H9 (cell line): Measurements from ENCODE around the gene TMEM91. TPM values are rescaled to one million over a fixed set of nuclear protein-coding genes. Genes with fewer than 3 reads are reported as not detected.

ENCODE experiments used
- DNase-seq: peaks from one replicate; pipeline ENCODE4 v3.0.0-alpha.2; 2017
- H2AFZ ChIP-seq: one replicate; pipeline ENCODE4 v1.6.1; 2013; ENCODE audit warnings: mild to moderate bottlenecking, low read length, control low read depth, moderate library complexity
- H2AK5ac ChIP-seq: 2 replicates; pipeline ENCODE4 v1.6.1; 2013; ENCODE audit warnings: low read length, control low read depth, mixed read lengths; ENCODE audit not compliant: insufficient read length
- H2BK120ac ChIP-seq: one replicate; pipeline ENCODE4 v1.6.1; 2013; ENCODE audit warnings: low read depth, mild to moderate bottlenecking, low read length, control low read depth, inconsistent platforms; ENCODE audit not compliant: poor library complexity, severe bottlenecking
- H2BK12ac ChIP-seq: 2 replicates; pipeline ENCODE4 v1.6.1; 2013; ENCODE audit warnings: low read length, control low read depth, mixed read lengths, low read depth; ENCODE audit not compliant: insufficient read length
- H2BK15ac ChIP-seq: 2 replicates; pipeline ENCODE4 v1.6.1; 2013; ENCODE audit warnings: low read depth, low read length, control low read depth
- H2BK20ac ChIP-seq: one replicate; pipeline ENCODE4 v1.6.1; 2013; ENCODE audit warnings: low read depth, mild to moderate bottlenecking, low read length, control low read depth, inconsistent platforms; ENCODE audit not compliant: poor library complexity, severe bottlenecking
- H2BK5ac ChIP-seq: 2 replicates; pipeline ENCODE4 v1.6.1; 2013; ENCODE audit warnings: low read length, control low read depth, mixed read lengths; ENCODE audit not compliant: insufficient read length
- H3K14ac ChIP-seq: 2 replicates; pipeline ENCODE4 v1.6.1; 2013; ENCODE audit warnings: low read length, control low read depth; ENCODE audit not compliant: insufficient read depth
- H3K18ac ChIP-seq: 2 replicates; pipeline ENCODE4 v1.6.1; 2013; ENCODE audit warnings: low read depth, mild to moderate bottlenecking, mixed read lengths, low read length, control low read depth; ENCODE audit not compliant: insufficient read length
- H3K23ac ChIP-seq: 2 replicates; pipeline ENCODE4 v1.6.1; 2013; ENCODE audit warnings: low read length, control low read depth, mixed read lengths, low read depth; ENCODE audit not compliant: insufficient read length
- H3K23me2 ChIP-seq: 2 replicates; pipeline ENCODE4 v1.6.1; 2013; ENCODE audit warnings: low read depth, mild to moderate bottlenecking, mixed read lengths, low read length, control low read depth; ENCODE audit not compliant: insufficient read length, poor library complexity, severe bottlenecking
- H3K27ac ChIP-seq: 2 replicates; pipeline ENCODE4 v1.5.1; 2013; ENCODE audit warnings: low read length, control low read depth, mixed read lengths, low read depth; ENCODE audit not compliant: insufficient read length
- H3K27me3 ChIP-seq: 2 replicates; pipeline ENCODE4 v1.6.1; 2013; ENCODE audit warnings: low read length, control low read depth, inconsistent platforms; ENCODE audit not compliant: insufficient read depth
- H3K4ac ChIP-seq: 2 replicates; pipeline ENCODE4 v1.6.1; 2013; ENCODE audit warnings: low read depth, mild to moderate bottlenecking, control low read depth, inconsistent platforms, low read length, moderate library complexity
- H3K4me1 ChIP-seq: 2 replicates; pipeline ENCODE4 v1.6.1; 2013; ENCODE audit warnings: low read length, control low read depth, inconsistent platforms; ENCODE audit not compliant: insufficient read depth
- H3K4me2 ChIP-seq: 2 replicates; pipeline ENCODE4 v1.6.1; 2013; ENCODE audit warnings: low read length, control low read depth, mixed read lengths; ENCODE audit not compliant: insufficient read length, insufficient read depth
- H3K56ac ChIP-seq: 2 replicates; pipeline ENCODE4 v1.6.1; 2013; ENCODE audit warnings: low read depth, mild to moderate bottlenecking, mixed read lengths, low read length, control low read depth; ENCODE audit not compliant: insufficient read length
- H3K79me1 ChIP-seq: 2 replicates; pipeline ENCODE4 v1.6.1; 2013; ENCODE audit warnings: low read depth, mild to moderate bottlenecking, moderate library complexity, low read length, control low read depth, inconsistent platforms; ENCODE audit not compliant: insufficient read depth, poor library complexity, severe bottlenecking
- H3K79me2 ChIP-seq: 2 replicates; pipeline ENCODE4 v1.6.1; 2013; ENCODE audit warnings: low read length, control low read depth, inconsistent platforms; ENCODE audit not compliant: insufficient read depth
- H3K9ac ChIP-seq: 2 replicates; pipeline ENCODE4 v1.6.1; 2013; ENCODE audit warnings: low read length, control low read depth, mixed read lengths; ENCODE audit not compliant: insufficient read length; ENCODE audit errors: extremely low read depth
- H3K9me3 ChIP-seq: one replicate; pipeline ENCODE4 v1.6.1; 2013; ENCODE audit warnings: low read depth, low read length, inconsistent platforms; ENCODE audit not compliant: control insufficient read depth
- H3T11ph ChIP-seq: one replicate; pipeline ENCODE4 v1.6.1; 2013; ENCODE audit warnings: mild to moderate bottlenecking, low read length, control low read depth, inconsistent platforms
- H4K20me1 ChIP-seq: one replicate; pipeline ENCODE4 v1.6.1; 2013; ENCODE audit not compliant: control insufficient read depth, insufficient read length, insufficient read depth
- H4K5ac ChIP-seq: 2 replicates; pipeline ENCODE4 v1.6.1; 2013; ENCODE audit warnings: low read depth, mild to moderate bottlenecking, mixed read lengths, low read length, control low read depth; ENCODE audit not compliant: insufficient read length
- H4K8ac ChIP-seq: replicated peaks from 2 replicates; pipeline ENCODE4 v1.6.1; 2013; ENCODE audit warnings: low read length, control low read depth, mixed read lengths, low read depth; ENCODE audit not compliant: insufficient read length
- H4K91ac ChIP-seq: 2 replicates; pipeline ENCODE4 v1.6.1; 2013; ENCODE audit warnings: low read depth, mild to moderate bottlenecking, moderate library complexity, mixed read lengths, low read length, control low read depth; ENCODE audit not compliant: insufficient read length
- H3K27ac Mint-ChIP-seq, 3 experiments: 2 replicates in 2 of 3; 3 replicates in 1 of 3; pipeline ENCODE4 v1.8.0; 2020 to 2021; ENCODE audit warnings: mixed read lengths in 3 of 3, mild to moderate bottlenecking in 1 of 3, moderate library complexity in 1 of 3
- H3K27me3 Mint-ChIP-seq: 2 replicates; pipeline ENCODE4 v1.8.0; 2021; ENCODE audit warnings: low read depth, mild to moderate bottlenecking, moderate library complexity, mixed read lengths
- H3K36me3 Mint-ChIP-seq, 3 experiments: 2 replicates in 2 of 3; 3 replicates in 1 of 3; pipeline ENCODE4 v1.8.0; 2020 to 2021; ENCODE audit warnings: low read depth in 3 of 3, mixed read lengths in 3 of 3; ENCODE audit not compliant: insufficient read depth in 1 of 3
- H3K4me1 Mint-ChIP-seq, 2 experiments: 2 replicates each; pipeline ENCODE4 v1.8.0; 2020; ENCODE audit warnings: mixed read lengths in 2 of 2
- H3K4me3 Mint-ChIP-seq, 2 experiments: 2 replicates in 1 of 2; 3 replicates in 1 of 2; pipeline ENCODE4 v1.8.0; 2020 to 2021; ENCODE audit warnings: mild to moderate bottlenecking in 2 of 2, mixed read lengths in 2 of 2, moderate library complexity in 1 of 2
- H3K9me3 Mint-ChIP-seq, 2 experiments: 2 replicates in 1 of 2; 3 replicates in 1 of 2; pipeline ENCODE4 v1.8.0; 2020; ENCODE audit warnings: mild to moderate bottlenecking in 2 of 2, mixed read lengths in 2 of 2, moderate library complexity in 1 of 2
- WGBS: extraction: QIAGEN DNeasy Blood & Tissue Kit; methylation state at CpG from one replicate; pipeline ENCODE4 v1.1.7; 2013; ENCODE audit warnings: missing lambda C conversion rate, low lambda C conversion rate, mixed read lengths; ENCODE audit not compliant: insufficient read length; ENCODE audit errors: extremely low coverage; 5-methylcytosine and 5-hydroxymethylcytosine counted together
- total RNA-seq: library from RNA; stranded (reverse); gene quantifications from 2 replicates; pipeline ENCODE4 v1.2.1, GENCODE V29; 2021
- TF ChIP-seq, protein P1 (sequence below): fragments of 200-600 bp; sonication (generic); conservative IDR thresholded peaks from 3 replicates; pipeline ENCODE4 v1.8.0; 2021; ENCODE audit warnings: antibody characterized with exemption, mild to moderate bottlenecking

The TMEM91 gene
- total RNA-seq, 1 experiment from 2014 or later, result 5.7 TPM

DNA sequence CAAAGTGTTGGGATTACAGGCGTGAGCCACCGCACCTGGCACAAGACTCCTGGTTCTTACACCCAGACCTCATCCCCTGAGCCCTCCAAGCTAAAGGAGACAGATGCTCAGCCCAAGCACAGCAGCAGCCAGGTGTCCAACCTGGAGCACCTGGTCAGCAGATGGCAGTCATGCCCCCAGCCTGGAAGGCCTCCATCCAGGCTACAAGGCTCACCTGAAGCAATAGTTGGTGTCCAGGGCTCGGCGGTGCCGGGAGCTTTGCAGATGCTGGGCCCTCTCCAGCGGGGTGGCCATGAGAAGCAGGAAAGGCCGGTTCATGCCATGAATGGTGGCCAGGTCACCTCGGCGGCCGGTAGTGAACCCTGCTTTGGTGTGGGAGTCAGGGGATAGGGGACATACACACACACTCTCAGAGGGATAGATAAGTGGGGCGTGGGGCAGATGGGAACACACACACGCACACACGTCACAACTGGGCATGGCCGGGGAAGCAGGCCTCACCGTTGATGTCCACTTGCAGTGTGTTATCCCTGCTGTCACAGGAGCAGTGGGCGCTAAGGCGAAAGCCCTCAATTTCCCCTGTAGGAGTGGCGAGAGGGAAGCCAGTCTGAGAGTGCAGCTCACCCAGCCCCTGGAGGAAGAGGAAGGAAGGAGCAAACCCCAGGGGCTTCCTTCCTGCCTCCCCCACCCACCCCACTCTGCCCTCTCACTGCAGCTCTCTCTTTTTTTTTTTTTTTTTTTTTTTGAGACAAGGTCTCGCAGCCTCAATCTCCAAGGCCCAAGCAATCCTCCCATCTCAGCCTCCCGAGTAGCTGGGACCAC lies 34.5 kb upstream of the TMEM91 start:
- no peak overlapping the region for H3K4me3 Mint-ChIP-seq
- Histone ChIP-seq H3K27ac (no peak overlapping the region), H4K20me1 (no peaks in the 10 kb centered on the region), H2BK120ac (no peak overlapping the region), H4K91ac (no peak overlapping the region), H3K23me2 (no peaks in the 10 kb centered on the region), H3K4ac (no peak overlapping the region), H3K27me3 (no peaks in the 10 kb centered on the region), H2AFZ (no peak overlapping the region), H2BK15ac (no peak overlapping the region), H3K56ac (no peak overlapping the region), H3K79me2 (no peaks in the 10 kb centered on the region), H3K18ac (no peak overlapping the region), H3K9me3 (no peaks in the 10 kb centered on the region), H4K8ac (no peak overlapping the region), H3K14ac (no peak overlapping the region), H3K4me1 (no peaks in the 10 kb centered on the region), H2BK20ac (no peak overlapping the region), H3T11ph (no peak overlapping the region), H3K9ac (no peak overlapping the region), H2BK5ac (no peak overlapping the region), H2BK12ac (no peak overlapping the region), H3K79me1 (no peaks in the 10 kb centered on the region), H3K4me2 (no peak overlapping the region), H4K5ac (no peak overlapping the region), H2AK5ac (no peak overlapping the region), H3K23ac (no peak overlapping the region)
- DNase-seq, result peak; percentile 75
- TF ChIP-seq, protein P1, sequence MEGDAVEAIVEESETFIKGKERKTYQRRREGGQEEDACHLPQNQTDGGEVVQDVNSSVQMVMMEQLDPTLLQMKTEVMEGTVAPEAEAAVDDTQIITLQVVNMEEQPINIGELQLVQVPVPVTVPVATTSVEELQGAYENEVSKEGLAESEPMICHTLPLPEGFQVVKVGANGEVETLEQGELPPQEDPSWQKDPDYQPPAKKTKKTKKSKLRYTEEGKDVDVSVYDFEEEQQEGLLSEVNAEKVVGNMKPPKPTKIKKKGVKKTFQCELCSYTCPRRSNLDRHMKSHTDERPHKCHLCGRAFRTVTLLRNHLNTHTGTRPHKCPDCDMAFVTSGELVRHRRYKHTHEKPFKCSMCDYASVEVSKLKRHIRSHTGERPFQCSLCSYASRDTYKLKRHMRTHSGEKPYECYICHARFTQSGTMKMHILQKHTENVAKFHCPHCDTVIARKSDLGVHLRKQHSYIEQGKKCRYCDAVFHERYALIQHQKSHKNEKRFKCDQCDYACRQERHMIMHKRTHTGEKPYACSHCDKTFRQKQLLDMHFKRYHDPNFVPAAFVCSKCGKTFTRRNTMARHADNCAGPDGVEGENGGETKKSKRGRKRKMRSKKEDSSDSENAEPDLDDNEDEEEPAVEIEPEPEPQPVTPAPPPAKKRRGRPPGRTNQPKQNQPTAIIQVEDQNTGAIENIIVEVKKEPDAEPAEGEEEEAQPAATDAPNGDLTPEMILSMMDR, result peak; percentile 46; the same call in 2 of the 3 replicates
- H3K36me3 Mint-ChIP-seq, result peaks cover 0 to 45% (median under 1%) of the 10 kb centered on the region in 3 experiments; a peak in 3 of 7 replicates
- no peaks in the 10 kb centered on the region for H3K9me3 Mint-ChIP-seq
- no CpG with 5 or more reads among the region's 20 CpGs for WGBS
- no peaks in the 10 kb centered on the region for H3K27me3 Mint-ChIP-seq
- H3K27ac Mint-ChIP-seq, result no peak overlapping the region; a peak in 1 of 7 replicates
- H3K4me1 Mint-ChIP-seq, result no peaks in the 10 kb centered on the region
